GM18505 (cell line): Measurements from ENCODE around the gene GLYATL1.
A peak's percentile ranks its signal among the peaks of the same experiment; 100 is the strongest.
"Not testable (repeated sequence)": the region's sequence is repeated elsewhere in the genome, so short reads cannot be mapped to it uniquely, and the experiment has no call there.

Experiments
- ATAC-seq: cut with Tn5 transposase; IDR thresholded peaks from one replicate; pipeline ENCODE4 v1.9.1; 2021; ENCODE audit not compliant: unreplicated experiment
- POLR2A ChIP-seq: IDR thresholded peaks from 4 replicates; pipeline ENCODE4 v1.6.1; 2011; ENCODE audit warnings: borderline replicate concordance; ENCODE audit not compliant: insufficient read depth, insufficient read length; ENCODE audit errors: extremely low read depth

Gene GLYATL1

GRCh38 chr11:58980159-58980843 lies 41.0 kb downstream of the GLYATL1 start:
- no peak for TF ChIP-seq POLR2A
- ATAC-seq = no peak

- ATAC-seq = no peak
Measured at GRCh38 chr11:58992489-58992888, 53.2 kb downstream of the GLYATL1 start.

DNA sequence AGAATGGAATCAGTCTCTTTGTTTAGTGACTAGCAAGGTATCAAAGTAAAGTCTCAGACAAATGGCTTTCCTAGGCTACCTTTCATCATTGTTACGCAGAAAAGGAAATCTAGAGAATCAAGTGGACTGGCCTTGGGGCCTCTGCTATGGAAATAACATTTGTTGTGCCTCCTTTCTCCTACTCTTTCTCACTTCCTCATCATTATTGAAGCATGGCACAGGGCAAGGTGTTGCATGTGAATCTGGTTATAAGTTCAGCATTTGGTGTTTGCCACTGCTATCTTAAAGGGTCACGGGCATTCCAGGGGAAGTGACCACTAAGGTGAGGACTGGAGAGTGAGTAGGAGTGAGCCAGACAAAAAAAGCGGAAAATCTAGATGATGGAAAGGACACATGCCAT lies 54.9 kb downstream of the GLYATL1 start:
- TF ChIP-seq POLR2A = no peak
- ATAC-seq = no peak

More at GRCh38 chr11:58992489-58992888, 53.2 kb downstream of the GLYATL1 start:
- no peak for TF ChIP-seq POLR2A

- no peak for ATAC-seq
Measured at GRCh38 chr11:58998480-58999290, 59.4 kb downstream of the GLYATL1 start.

DNA sequence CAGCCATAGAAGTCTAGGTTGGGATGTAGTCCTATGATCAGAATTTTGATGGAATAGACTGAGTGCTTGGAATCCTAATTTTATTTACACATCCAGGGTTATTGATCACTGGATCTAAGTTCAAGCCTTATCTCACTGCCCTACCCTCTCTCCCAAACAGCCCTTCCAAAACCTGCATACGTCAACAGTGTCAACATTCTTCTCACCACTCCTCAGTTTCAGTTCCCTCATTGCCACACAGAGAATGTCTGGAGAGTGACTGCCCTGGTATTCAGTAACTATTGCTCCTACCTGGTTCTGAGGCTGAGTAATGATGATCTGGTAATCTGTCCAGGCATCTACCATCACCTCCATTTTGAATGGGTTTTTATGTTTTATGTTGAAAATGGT lies 60.0 kb downstream of the GLYATL1 start:
- TF ChIP-seq POLR2A = no peak
- peak; percentile 96 for ATAC-seq

More at GRCh38 chr11:58998480-58999290, 59.4 kb downstream of the GLYATL1 start:
- TF ChIP-seq POLR2A = no peak

DNA sequence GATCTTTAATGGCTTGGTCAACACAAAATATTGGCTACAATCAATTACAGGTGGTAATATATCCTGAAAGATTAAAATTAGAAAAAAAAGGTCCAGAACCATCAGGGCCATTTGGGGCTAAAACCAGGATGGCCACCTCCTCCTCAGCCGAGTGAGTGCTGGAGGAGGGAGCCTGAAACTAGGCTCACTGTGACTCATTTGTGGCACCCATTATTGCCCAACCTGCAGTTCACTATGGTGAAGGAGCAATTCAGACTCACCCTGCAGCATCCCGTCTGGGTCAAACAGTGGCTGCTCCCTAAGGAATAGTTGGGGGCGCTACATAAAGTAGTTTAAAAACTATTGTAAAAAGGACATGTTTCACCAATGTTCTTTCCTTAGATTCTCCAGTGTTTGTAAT lies 60.7 kb downstream of the GLYATL1 start:
- no peak for ATAC-seq

GRCh38 chr11:59002006-59002405 lies 62.7 kb downstream of the GLYATL1 start:
- not testable (repeated sequence) for ATAC-seq

More for the DNA sequence above, 60.7 kb downstream of the GLYATL1 start:
- no peak for TF ChIP-seq POLR2A
